C1 segment of cervical spinal cord (tissue), 14 donors: ENCODE results near the gene APOLD1.
A peak's percentile ranks its signal among the peaks of the same experiment; 100 is the strongest.
"Not testable (repeated sequence)": the region's sequence is repeated elsewhere in the genome, so short reads cannot be mapped to it uniquely, and the experiment has no call there.

Experiments
- DNase-seq, 14 donors: peaks; one replicate each; lab custom pipeline; 2025; lab: John Stamatoyannopoulos, UW

Gene APOLD1, protein sequence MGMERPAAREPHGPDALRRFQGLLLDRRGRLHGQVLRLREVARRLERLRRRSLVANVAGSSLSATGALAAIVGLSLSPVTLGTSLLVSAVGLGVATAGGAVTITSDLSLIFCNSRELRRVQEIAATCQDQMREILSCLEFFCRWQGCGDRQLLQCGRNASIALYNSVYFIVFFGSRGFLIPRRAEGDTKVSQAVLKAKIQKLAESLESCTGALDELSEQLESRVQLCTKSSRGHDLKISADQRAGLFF

DNA sequence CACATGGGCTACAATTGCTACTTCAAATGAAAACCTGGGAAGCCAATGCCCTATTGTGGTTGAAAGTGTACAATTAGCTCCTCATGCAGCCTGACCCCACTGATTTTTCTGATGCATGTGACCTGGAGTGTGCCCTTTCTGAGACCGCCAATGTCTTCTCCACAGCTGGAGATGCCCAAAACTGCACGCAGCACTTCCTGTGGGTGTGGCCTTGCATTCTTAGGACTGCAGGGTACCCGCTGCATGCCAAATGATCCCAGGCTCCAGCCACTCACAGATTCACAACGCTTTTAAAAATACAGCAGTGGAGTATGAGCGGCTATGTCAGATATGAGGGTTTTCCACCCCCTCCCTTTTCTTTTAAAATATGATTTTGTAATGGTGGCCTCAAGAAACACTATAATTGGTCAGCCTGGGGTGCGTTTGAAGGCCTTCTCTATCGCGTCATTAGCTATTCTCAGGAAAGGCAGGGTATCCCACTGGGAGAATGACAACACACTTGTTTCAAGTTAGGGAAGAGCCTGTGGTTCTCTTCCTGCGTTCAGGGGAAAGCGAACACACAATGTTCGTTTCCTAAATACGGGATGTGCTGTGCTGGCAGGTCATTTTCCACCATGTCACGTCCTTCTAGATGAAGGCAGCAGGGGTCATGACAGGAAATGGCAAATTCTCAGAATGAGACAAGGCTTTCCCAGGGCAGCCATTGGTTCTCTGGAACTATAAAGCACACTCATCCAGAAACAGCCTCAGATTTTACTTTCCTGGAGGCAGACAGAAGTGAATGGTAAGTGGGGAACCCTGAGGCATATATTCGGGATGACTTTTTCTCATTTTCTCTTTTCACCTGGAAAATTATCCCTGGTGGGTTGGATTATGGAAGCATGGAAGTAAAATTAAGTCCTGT, at the start of gene APOLD1:
TSS of gene APOLD1 (plus strand) at position 749 of the 904 bp plus-strand sequence. CDS start at position 782, 33 bp downstream.
- no peak for DNase-seq

DNA sequence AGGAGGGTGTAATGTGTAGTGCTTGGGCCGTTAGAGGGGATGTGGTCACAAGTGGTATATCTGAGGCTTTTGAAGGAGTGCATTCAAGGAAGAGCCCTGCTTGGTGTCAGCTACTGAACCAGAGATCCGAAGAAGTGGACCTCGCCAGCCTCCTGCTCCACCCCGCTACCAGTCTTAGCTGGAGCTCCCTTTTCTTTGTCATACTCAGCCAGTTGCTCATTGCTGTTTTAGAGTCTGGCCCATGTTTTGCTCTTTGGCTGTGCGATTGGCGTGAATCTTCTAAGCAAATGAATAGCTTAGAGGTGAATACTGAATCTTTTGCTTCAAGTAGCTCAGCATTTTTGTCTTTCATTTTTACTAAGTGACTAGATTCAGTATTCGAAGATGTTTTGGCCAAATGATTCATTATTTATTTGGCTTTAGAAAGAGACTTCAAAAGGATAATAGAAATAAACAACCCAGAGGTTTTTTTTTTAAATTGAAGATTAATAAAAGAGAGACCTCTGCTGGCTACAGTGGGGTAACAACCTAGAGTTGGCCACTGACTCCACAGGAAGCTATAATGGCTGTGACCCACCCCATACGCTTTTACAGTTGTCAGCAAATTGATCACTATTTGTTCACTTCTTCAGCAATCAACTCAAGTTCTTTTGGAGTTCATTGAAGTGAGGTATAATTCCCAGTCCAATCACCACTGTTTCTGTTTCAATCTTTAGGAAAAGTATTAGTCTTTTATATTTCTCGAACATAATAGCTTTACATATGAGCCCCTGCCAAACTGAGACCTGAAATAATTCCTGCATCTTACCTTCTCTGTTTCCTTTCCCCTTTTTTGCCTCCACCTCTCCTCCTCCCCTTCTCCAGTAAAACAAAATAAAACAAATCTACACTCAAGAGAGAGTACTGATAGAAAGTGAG, 48.4 kb upstream of the APOLD1 start:
- peak in 6 of 14 donors; percentile 4 to 32 (median 12) for DNase-seq

DNA sequence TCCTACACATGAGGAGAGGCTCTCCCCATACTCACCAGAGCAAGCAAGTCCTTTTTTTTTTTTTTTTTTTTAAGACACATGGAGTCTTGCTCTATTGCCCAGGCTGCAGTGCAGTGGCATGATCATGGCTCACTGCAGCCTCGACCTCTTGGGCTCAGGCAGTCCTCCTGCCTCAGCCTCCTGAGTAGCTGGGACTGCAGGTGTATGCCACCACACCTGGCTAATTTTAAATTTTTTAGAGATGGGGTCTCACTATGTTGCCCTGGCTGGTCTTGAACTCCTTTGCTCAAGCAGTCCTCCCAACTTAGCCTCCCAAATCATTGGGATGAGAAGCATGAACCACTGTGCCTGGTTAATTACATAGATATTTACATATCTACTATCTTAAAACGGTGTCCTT, 47.3 kb upstream of the APOLD1 start:
- DNase-seq, result not testable (repeated sequence)

DNA sequence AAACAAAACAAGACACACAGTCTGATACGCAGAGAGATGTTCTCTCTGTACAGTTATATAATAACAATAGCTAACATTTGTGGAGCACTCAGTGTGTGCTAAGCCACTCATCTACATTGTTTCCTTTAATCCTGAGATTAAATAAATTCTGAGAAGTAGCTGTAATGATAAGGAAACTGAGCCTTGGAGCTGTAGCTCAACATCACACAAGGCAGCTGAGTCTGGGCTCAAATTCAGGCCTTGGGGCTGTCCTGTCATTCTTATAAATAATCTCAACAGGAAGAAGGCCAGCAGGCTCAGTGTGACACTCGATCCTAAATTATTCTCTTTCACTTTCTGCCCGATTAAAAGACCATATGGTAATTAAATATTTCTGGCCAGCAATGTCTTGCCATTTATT, 43.8 kb upstream of the APOLD1 start:
- peak in 1 of 14 donors; percentile 12 for DNase-seq

DNA sequence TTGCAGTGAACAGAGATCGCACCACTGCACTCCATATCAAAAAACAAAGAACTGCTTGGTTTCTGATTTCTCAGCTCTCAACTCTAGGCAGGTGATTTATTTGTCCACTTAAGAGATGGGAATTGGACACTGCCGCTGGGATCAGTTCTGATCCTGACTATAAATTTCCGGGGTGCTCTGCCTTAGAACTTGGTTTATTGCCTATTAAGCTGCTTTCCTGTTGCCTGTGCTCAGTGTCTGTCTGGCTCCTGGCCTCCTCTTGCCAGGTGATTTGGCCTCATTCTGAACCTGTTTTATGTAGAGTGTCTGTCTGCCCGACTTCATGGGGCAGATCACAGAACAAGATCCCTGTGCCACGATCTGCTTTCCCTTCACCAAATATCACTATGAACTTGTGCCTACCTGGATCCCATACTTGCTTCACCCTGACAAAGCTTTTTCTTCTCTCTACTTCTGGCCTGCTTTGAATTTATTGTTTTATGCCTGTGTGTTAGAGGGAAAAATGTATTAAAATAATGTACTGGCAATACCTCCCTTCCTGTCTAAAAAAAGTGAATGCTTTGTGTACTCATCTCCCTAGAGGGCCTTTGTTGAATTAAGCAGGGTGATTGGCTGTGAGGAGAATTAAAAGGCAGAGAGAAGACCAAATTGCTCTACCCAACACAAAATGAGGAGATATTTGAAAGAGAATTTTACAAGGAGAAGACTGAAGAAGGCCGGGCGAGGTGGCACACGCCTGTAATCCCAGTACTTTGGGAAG, 40.7 kb upstream of the APOLD1 start:
- DNase-seq, result no peak

DNA sequence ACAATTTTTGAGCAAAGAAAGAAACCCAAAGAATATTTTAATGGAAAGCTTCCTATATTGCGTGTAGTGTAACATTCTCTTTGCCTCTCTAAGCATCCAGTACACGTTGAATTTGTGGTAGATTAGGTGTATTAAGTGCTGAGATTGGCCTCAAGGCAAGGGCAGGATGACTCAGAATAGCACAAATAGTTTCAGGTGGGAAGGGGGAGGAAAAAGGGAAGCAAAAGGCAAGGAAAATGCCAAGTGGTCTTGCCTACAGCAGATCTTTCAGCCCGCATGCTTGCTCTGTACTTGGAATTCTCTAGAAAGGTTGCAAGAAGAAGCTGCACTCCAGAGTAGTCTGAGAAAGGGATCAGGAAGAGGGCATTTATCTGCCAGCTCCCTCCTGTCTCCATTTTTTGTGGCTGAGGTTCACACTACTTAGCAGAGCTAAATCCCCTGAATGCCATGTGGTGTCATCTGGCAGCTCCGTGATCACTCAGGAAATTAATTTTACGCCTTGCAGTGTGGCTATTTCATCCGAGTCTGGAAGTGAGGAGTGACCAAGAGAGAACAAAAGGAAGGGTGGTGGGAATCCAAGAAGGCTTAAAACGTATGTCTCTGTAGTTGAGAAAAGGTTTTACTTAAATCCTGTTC, 39.8 kb upstream of the APOLD1 start:
- peak in 1 of 14 donors; percentile 47 for DNase-seq

DNA sequence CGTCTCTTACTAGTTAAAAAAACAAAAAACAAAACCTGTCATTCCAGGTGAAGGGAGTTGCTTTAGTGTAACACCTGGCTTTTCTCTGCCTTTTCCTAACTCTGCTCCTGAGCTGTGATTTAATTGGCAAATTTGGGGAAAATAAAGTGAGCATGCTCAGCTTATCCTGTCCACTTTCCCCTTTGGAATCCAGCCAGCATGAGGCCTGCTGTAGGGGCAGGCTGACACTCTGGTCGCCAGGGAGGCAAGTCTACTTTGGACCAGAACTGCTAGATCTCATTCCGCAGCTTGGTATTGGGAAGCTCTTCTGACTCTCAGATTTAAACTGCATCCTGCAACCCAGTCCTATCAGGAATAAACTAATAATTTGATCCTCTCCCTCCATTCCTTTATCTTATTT, 38.2 kb upstream of the APOLD1 start:
- DNase-seq, result no peak

DNA sequence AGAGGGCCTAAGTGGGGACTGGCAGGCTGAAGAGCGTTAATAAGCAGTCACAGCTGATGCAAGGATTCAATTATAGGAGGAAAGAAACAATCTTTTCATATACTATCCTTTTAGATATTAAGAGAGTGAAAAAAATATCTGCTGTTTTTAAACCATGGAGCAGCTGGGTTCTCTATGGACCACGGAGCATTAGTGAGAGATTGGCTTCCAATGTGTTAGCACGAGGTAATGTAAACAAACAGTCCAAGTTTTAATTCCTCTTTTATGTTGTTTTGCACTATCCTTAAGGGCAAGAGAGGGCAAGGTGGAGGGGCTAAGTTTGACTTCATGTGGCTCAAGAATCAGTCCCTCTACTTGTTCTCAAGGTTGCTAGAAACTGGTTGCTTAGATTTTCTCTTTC, 37.4 kb upstream of the APOLD1 start:
- no peak for DNase-seq

DNA sequence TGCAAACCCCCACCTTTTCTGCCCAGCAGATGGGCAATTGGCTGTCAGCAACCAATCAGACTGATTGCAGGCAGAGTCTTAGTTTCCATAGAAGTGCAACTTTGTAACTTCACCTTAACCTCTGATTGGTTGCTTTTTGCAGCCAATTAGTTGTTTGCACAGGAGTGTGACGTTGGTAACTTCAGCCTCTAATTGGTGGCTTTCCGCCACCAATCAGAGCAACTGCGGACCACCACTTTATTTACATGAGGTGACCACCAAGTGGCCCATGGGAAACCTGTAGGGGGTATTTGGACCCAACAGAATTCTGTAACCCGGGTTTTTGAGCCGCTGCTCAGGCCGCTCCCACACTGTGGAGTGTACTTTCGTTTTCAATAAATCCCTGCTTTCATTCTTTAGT, 36.0 kb upstream of the APOLD1 start:
- DNase-seq, result peak in 2 of 14 donors; percentile 5 to 24

DNA sequence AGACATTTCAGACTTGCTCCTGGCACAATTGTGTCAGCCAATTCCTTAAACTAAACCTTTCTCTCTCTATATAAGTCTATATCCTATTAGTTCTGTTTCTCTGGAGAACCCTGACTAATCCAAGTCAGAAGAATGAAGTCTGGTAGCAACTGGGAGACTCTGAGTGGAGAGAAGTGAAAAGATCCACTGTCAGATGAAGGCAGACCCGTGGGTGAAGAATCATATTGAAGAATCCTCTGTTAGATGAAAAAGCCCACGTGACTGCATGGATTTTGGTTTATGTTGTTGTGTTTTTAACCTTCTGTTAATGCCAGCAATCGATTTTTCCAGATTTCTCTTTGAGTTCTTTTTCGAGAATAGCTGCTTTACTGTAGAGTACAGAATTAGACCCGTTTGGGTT, 29.5 kb upstream of the APOLD1 start:
- DNase-seq, result no peak

DNA sequence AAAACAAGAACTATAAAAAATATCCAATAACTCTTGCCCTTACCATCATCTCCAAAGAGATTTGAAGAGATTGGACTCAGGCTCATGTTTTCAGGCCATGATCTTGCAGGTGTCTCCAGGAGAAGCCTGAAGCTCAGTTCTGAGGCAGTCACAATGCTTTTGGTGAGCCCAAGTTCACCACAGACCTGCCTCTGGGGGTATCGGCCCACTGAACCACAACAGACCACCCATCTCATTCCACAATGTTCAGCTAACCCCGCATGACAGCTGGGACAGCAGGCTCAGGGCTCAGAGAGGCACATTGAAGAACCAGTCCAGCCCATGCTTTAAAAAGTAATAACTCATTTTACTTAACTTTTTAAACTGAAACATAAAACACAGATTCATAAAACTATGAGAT, 28.3 kb upstream of the APOLD1 start:
- DNase-seq, result no peak

DNA sequence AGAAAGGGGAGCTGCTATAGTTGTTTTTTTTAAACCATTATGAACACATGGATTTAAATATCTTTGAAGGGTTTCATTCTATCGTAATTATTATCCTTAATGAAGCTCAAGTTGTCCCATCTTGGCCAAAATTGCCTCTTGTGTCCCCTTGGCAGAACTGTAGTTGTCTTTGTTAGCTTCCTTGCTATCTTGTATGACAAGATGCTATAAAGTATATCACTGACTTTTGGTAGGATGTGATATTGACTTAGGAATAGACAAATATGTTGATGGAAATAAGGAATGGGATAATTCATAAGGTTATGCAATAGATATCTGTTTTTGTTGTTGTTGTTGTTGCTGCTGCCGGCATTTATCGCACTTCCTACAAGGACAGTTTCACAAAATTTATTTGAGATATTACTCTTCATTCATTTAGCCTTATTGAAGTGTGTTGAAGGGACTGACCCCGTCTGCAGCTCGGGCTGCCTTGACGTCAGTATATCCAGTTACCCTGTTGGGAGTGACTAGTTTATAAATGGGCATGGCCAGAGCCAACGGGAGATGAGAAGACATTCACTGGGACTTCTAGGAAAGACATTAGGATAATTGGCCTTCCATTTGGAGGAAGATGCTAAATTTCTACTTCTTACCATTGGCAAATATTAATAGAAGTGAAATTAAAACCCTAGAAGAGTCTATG, 26.1 kb upstream of the APOLD1 start:
- DNase-seq, result no peak

DNA sequence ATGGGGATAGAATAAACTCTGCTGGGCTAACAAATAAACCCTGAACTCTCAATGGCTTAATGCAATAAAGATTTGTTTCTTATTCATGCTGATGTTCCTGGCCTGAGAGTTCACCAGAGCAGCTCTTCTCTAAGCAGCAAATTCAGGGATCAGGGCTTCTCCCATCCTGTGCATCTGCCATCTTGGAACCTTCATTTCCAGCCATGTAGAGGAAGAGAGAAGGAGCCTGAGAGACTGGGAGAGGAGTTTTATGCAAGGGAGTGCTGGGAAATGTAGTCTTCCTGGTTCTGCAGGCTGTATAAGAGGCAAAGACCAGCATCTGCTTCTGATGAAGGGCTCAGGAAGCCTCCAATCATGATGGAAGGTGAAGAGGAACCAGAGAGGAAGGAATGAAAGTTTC, 20.6 kb upstream of the APOLD1 start:
- DNase-seq, result no peak

DNA sequence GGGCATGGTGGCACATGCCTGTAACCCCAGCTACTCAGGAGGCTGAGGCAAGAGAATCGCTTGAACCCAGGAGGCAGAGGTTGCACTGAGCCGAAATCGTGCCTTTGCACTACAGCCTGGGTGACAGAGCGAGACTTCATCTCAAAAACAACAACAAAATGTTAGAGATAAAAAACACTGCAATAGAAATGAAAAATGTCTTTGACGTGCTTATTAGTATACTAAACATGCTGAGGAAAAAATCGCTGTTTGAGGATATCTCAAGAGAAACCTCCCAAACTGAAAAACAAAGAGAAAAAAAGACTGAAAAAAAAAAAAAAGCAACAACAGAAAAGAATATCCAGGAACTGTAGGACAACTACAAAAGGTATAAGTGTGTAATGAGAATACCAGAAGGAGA, 15.2 kb upstream of the APOLD1 start:
- DNase-seq, result no peak

DNA sequence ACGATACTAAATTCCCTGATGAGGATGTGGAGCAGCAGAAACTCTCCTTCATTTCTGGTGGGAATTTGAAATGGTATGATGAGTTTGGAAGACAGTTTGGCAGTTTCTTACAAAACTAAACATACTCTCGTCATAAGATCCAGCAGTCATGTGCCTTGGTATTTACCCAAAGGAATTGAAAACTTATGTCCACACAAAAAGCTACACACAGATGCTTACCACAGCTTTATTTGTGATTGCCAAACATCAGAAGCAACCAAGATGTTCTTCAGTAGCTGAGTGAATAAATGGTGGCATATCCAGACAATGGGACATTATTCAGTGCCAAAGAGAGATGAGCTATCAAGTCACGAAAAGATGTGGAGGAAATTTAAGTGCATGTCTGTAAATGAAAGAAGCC, 10.7 kb upstream of the APOLD1 start:
- DNase-seq, result no peak

DNA sequence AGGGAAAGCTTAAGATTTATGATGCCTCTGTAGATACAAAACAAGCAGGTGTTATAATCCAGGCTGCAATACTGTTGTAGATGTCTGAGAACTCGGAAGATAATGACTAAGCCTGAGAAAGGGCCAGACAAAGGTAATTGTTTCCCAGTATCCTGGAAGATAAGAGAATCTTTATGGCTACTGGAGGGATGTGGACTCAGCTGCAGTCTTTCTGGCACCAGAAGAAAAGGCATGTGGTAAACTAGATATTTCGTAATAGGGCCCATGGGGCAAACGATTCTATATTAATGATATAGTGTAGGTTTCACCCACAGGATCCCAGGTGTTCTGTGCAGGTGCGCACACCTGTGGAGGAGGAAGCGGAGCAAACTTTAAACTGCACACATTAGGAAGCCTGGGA, 9.2 kb upstream of the APOLD1 start:
- no peak for DNase-seq

DNA sequence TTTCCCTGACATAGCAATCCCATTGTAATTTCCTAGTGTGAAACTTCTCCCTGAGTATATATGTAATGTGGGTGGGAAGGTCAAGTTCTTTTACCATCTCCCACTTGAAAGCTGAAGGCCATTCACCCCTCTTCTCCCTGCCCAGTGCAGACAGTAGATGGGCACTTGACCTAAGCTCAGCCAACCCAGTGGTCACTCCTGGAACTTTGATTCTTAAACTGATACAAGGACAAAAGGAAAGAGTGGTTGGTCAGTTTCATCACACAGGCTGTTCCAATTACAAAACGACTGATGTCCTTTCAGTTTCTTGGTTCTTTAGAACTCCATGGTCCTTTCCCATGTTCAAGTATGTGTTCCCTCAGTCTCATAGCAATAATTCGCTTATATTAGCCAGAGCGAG, 8.4 kb upstream of the APOLD1 start:
- no peak for DNase-seq

DNA sequence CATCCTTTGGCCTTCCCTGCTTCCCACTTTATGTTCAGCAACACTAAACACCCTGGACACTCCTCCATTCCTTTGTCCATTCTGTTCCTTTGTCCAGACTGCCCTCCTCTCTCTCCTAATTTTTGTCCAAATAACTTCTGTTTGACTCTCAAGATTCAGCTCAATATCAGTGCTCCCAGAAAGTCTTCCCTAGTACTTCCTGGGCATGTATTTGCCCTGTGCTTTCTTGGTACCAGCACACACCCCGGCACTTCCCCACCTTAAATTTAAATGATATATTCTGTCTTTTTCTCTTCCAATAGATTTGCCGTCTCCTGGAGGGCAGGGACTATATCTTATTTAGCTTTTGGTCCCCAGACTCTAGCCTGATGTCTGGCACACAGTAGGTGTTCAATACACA, 6.5 kb upstream of the APOLD1 start:
- no peak for DNase-seq

DNA sequence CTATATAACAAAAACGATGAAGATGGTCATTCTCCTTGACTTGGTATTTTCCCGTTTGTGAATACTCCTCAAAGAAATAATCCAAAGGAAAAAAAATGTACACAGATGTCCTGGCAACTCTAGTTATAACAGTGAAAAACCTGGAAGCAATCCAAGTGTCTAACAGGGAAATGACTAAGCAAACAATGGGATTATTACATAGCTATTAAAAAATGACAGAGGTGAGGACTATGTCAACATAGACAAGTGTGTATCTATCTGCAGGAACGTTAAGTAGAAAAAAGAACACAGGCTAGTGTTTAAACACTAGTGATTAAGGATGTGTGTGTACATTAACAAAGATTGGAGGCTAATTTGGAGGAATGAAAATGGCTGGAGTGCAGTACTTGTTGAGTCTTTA, 5.9 kb upstream of the APOLD1 start:
- DNase-seq, result no peak

DNA sequence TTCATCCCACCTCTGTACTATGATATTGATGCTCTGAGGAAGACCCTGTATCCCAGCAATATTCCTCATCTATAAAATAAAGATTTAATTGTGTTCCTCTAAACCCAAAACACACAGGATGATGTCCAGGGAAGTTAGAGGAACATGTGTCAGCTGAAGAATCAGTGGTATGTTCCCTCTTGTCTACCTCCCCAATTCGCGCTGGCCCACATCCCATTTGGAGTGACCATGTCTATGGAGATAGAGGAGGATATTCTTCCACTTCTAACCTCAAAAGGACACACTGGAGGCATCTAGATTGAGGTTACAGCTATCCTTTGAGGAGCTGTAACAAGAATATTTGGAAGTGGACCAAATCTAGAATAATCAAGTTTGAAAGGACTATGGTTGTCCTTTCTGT, 1.3 kb upstream of the APOLD1 start:
- no peak for DNase-seq
